BJ (cell line): ENCODE measurements around the gene DLG2. TPM values are rescaled to one million over a fixed set of nuclear protein-coding genes. Genes with fewer than 3 reads are reported as not detected.

ENCODE experiments used
- CTCF ChIA-PET: fragments of 350-600 bp; formaldehyde crosslinking; extraction: SDS; loops from one replicate; lab custom pipeline; 2021; ENCODE audit warnings: antibody characterized with exemption, inconsistent platforms; lab: Yijun Ruan, JAX
- POLR2A ChIA-PET: fragments of 300-600 bp; sonication (Branson Sonifier 250); formaldehyde crosslinking; extraction: SDS; loops from one replicate; lab custom pipeline; 2021; ENCODE audit warnings: antibody characterized with exemption; lab: Charles Lee
- DNase-seq: peaks from one replicate; pipeline ENCODE4 v3.0.0-alpha.2; 2011; ENCODE audit warnings: low read depth
- H3K27me3 ChIP-seq: 2 replicates; pipeline ENCODE4 v1.6.0; 2011; ENCODE audit warnings: low read length; ENCODE audit not compliant: control insufficient read depth, insufficient read depth
- H3K36me3 ChIP-seq: 2 replicates; pipeline ENCODE4 v1.5.1; 2011; ENCODE audit warnings: low read length; ENCODE audit not compliant: control insufficient read depth, insufficient read depth
- H3K4me3 ChIP-seq: 2 replicates; pipeline ENCODE4 v1.5.1; 2011; ENCODE audit warnings: low read depth, mild to moderate bottlenecking, control low read depth, low read length
- CTCF ChIP-seq: IDR thresholded peaks from 2 replicates; pipeline ENCODE4 v1.5.1; 2011; ENCODE audit warnings: low read depth, mild to moderate bottlenecking, control low read depth, inconsistent platforms, low read length, moderate library complexity; ENCODE audit not compliant: insufficient read depth
- polyA plus RNA-seq: library from polyadenylated mRNA; depleted of rRNA; stranded (reverse); fragments of >200 nt; gene quantifications from 2 replicates; pipeline ENCODE4 v1.2.3, GENCODE V29; 2011

The DLG2 gene
- polyA plus RNA-seq, 1 experiment, result 0.28 TPM

GRCh38 chr11:84962018-84962417 lies 665.1 kb downstream of the DLG2 start:
- CTCF ChIA-PET, result interaction anchor here (0.7 kb wide), 1 partner anchor 24 kb away, joined by 4 read pairs; no protein-coding TSS in a partner anchor
- POLR2A ChIA-PET, result no interaction called here

GRCh38 chr11:84958295-84958694 lies 668.8 kb downstream of the DLG2 start:
- TF ChIP-seq CTCF, result no peak
- Histone ChIP-seq H3K4me3 (no peak overlapping the region), H3K27me3 (no peaks in the 10 kb centered on the region), H3K36me3 (no peaks in the 10 kb centered on the region)
- no peak for DNase-seq
- ChIA-PET CTCF (no interaction called here), POLR2A (no interaction called here)

More at GRCh38 chr11:84962018-84962417, 665.1 kb downstream of the DLG2 start:
- Histone ChIP-seq H3K4me3 (no peak overlapping the region), H3K27me3 (no peaks in the 10 kb centered on the region), H3K36me3 (no peaks in the 10 kb centered on the region)
- TF ChIP-seq CTCF, result no peak
- DNase-seq, result no peak

- no peak for TF ChIP-seq CTCF
- Histone ChIP-seq H3K36me3 (no peaks in the 10 kb centered on the region), H3K4me3 (no peak overlapping the region), H3K27me3 (no peaks in the 10 kb centered on the region)
- ChIA-PET POLR2A (no interaction called here), CTCF (no interaction called here)
- no peak for DNase-seq
Measured at GRCh38 chr11:84950569-84951270, 676.4 kb downstream of the DLG2 start.

GRCh38 chr11:84947970-84948580 lies 679.1 kb downstream of the DLG2 start:
- Histone ChIP-seq H3K36me3 (no peaks in the 10 kb centered on the region), H3K4me3 (no peak overlapping the region), H3K27me3 (no peaks in the 10 kb centered on the region)
- no peak for DNase-seq
- ChIA-PET POLR2A (no interaction called here), CTCF (no interaction called here)
- TF ChIP-seq CTCF, result no peak

- no peak for DNase-seq
- POLR2A ChIA-PET, result no interaction called here
- TF ChIP-seq CTCF, result no peak
- H3K36me3 ChIP-seq, result no peaks in the 10 kb centered on the region
- no peak overlapping the region for H3K4me3 ChIP-seq
- CTCF ChIA-PET, result no interaction called here
- H3K27me3 ChIP-seq, result no peaks in the 10 kb centered on the region
Measured at GRCh38 chr11:84947070-84947469, 680.1 kb downstream of the DLG2 start.
